Measurements from ENCODE around the gene PF4V1. TPM values are rescaled to one million over a fixed set of nuclear protein-coding genes. Genes with fewer than 3 reads are reported as not detected.
A peak's percentile ranks its signal among the peaks of the same experiment; 100 is the strongest.

Gene PF4V1
- total RNA-seq, 4 donors from 2014 or later = not detected

DNA sequence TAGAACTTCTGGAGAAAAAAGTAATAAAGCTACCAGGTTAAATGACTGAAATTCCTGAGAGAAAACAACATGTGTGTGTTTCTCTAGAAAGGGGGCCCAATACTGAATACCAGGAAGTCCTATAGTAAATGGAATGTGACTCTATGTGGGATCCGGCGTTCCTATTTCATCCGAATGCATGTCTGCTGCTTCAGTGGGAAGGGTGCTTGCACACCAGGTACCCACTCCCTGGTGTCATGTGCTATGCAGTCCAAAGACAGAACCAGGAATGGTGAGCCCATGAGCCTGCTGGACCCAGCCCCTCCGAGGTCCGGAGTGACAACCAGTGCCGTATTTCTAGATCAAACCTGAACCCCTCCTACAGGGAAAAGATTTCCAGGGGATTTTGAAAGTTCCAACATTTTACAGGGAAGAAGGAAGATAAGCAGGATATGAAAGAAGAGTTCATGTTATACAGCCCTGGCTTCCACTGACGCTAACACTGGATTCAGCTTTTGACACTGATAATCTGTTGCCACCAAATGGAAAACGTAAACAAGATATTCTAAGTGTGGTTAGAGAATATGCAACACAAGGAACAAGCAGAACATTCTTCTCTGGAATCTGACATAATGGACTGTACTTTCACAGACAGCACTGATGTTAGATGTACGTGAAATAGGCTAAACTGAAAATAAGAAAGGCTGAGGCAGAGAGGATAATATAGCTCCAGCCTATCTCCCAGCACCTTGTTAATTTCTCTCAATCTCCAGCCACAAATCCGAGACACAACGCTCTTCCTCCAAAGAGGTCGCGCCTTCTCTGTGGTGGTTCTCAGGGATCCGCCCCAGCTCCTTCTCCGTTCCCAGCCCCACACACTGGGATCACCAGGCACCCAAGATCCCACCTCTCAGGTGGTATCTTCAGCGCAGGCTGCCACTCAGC is 15.4 kb downstream of the PF4V1 start:
- Histone ChIP-seq H3K4me1 (peaks cover 0 to 4% of the 10 kb centered on the region in 2 donors), H3K9me3 (no peaks in the 10 kb centered on the region), H3K27me3 (no peaks in the 10 kb centered on the region), H3K4me3 (replicated peaks in 1 of 3) (peak overlapping the region; percentile 7 to 51 (median 43)), H3K36me3 (no peaks in the 10 kb centered on the region), H3K27ac (no peak overlapping the region)
- no peak for TF ChIP-seq POLR2A (IDR thresholded peaks at IDR 0.05)
- TF ChIP-seq, protein P1, sequence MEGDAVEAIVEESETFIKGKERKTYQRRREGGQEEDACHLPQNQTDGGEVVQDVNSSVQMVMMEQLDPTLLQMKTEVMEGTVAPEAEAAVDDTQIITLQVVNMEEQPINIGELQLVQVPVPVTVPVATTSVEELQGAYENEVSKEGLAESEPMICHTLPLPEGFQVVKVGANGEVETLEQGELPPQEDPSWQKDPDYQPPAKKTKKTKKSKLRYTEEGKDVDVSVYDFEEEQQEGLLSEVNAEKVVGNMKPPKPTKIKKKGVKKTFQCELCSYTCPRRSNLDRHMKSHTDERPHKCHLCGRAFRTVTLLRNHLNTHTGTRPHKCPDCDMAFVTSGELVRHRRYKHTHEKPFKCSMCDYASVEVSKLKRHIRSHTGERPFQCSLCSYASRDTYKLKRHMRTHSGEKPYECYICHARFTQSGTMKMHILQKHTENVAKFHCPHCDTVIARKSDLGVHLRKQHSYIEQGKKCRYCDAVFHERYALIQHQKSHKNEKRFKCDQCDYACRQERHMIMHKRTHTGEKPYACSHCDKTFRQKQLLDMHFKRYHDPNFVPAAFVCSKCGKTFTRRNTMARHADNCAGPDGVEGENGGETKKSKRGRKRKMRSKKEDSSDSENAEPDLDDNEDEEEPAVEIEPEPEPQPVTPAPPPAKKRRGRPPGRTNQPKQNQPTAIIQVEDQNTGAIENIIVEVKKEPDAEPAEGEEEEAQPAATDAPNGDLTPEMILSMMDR (IDR thresholded peaks at IDR 0.05) = no peak
- DNase-seq = no peak
- intact Hi-C loops (cut with DNase I) = no loop called here
- WGBS, 2 donors = 42 to 50% methylated on average over 15 to 16 of the region's 16 CpGs

DNA sequence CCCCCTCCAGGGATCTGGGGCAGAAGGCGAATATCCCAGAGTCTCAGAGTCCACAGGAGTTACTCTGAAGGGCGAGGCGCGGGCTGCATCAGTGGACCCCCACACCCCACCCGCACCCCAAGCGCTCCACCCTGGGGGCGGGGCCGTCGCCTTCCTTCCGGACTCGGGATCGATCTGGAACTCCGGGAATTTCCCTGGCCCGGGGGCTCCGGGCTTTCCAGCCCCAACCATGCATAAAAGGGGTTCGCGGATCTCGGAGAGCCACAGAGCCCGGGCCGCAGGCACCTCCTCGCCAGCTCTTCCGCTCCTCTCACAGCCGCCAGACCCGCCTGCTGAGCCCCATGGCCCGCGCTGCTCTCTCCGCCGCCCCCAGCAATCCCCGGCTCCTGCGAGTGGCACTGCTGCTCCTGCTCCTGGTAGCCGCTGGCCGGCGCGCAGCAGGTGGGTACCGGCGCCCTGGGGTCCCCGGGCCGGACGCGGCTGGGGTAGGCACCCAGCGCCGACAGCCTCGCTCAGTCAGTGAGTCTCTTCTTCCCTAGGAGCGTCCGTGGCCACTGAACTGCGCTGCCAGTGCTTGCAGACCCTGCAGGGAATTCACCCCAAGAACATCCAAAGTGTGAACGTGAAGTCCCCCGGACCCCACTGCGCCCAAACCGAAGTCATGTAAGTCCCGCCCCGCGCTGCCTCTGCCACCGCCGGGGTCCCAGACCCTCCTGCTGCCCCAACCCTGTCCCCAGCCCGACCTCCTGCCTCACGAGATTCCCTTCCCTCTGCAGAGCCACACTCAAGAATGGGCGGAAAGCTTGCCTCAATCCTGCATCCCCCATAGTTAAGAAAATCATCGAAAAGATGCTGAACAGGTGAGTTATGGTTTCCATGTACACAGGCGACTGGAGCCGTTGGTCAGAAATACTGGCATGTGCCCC is 16.3 kb downstream of the PF4V1 start, which contains the start of gene CXCL1:
Gene CXCL1 (plus strand): TSS at position 264 of the 926 bp plus-strand sequence. CDS start 78 bp downstream, at position 342.
- no peaks in the 10 kb centered on the region for H3K27me3 ChIP-seq
- TF ChIP-seq POLR2A (IDR thresholded peaks at IDR 0.05) = no peak
- TF ChIP-seq, protein P1 (IDR thresholded peaks at IDR 0.05) = no peak
- 13 to 17% methylated on average over 30 to 34 of the region's 61 CpGs for WGBS, 2 donors
- no peaks in the 10 kb centered on the region for H3K36me3 ChIP-seq
- peaks cover 0 to 4% of the 10 kb centered on the region in 2 donors for H3K4me1 ChIP-seq
- intact Hi-C loops (cut with DNase I) = no loop called here
- no peaks in the 10 kb centered on the region for H3K9me3 ChIP-seq
- DNase-seq = peak; percentile 23 to 39
- H3K27ac ChIP-seq = no peak within 1 kb of the TSS
- H3K4me3 ChIP-seq (replicated peaks in 1 of 3) = peak within 1 kb of the TSS; percentile 7 to 51 (median 43)

DNA sequence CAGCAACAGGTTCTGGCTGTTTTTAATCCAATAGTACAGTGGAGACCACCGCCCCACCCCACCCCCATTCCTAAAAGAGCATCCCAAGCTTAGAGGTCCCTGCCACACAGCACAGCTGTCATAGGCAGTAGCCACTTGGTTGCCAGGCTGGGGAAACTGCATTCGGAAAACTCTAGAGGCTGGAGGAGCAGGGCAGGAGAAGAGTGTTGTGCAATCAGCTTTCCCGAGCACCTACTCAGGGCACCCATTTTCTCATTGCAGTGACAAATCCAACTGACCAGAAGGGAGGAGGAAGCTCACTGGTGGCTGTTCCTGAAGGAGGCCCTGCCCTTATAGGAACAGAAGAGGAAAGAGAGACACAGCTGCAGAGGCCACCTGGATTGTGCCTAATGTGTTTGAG is 17.2 kb downstream of the PF4V1 start:
- H3K27me3 ChIP-seq = no peaks in the 10 kb centered on the region
- WGBS, 2 donors = 83 to 93% methylated on average over 3 of the region's 3 CpGs
- no peaks in the 10 kb centered on the region for H3K36me3 ChIP-seq
- intact Hi-C loops (cut with DNase I) = no loop called here
- H3K27ac ChIP-seq = no peak overlapping the region
- no peak for DNase-seq
- no peaks in the 10 kb centered on the region for H3K9me3 ChIP-seq
- H3K4me3 ChIP-seq (replicated peaks in 1 of 3) = no peak overlapping the region
- TF ChIP-seq, protein P1 (IDR thresholded peaks at IDR 0.05) = no peak
- no peak for TF ChIP-seq POLR2A (IDR thresholded peaks at IDR 0.05)
- H3K4me1 ChIP-seq = peaks cover 0 to 4% of the 10 kb centered on the region in 2 donors

DNA sequence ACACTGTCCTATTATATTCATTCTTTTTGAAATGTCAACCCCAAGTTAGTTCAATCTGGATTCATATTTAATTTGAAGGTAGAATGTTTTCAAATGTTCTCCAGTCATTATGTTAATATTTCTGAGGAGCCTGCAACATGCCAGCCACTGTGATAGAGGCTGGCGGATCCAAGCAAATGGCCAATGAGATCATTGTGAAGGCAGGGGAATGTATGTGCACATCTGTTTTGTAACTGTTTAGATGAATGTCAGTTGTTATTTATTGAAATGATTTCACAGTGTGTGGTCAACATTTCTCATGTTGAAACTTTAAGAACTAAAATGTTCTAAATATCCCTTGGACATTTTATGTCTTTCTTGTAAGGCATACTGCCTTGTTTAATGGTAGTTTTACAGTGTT is 17.7 kb downstream of the PF4V1 start:
- no peak overlapping the region for H3K27ac ChIP-seq
- intact Hi-C loops (cut with DNase I) = no loop called here
- H3K4me1 ChIP-seq = peaks cover 0 to 4% of the 10 kb centered on the region in 2 donors
- H3K27me3 ChIP-seq = no peaks in the 10 kb centered on the region
- no peak overlapping the region for H3K4me3 ChIP-seq (replicated peaks in 1 of 3)
- no peak for TF ChIP-seq POLR2A (IDR thresholded peaks at IDR 0.05)
- TF ChIP-seq, protein P1 (IDR thresholded peaks at IDR 0.05) = no peak
- WGBS, 2 donors = 96 to 100% methylated on average over 1 of the region's 1 CpG
- no peak for DNase-seq
- H3K36me3 ChIP-seq = no peaks in the 10 kb centered on the region
- no peaks in the 10 kb centered on the region for H3K9me3 ChIP-seq

Measured in thyroid gland (tissue), 4 donors.